Inflammatory macrophage treated with lipopolysaccharide for 4 hours (primary cell): ENCODE measurements around the gene SFXN3.

Experiments used
- DNase-seq: peaks from one replicate; pipeline ENCODE4 v3.0.0-alpha.2; 2020

The SFXN3 gene

GRCh38 chr10:101031128-101031795 is at the start of gene SFXN3, which contains the start of gene PDZD7:
Gene SFXN3, plus strand, starts transcription at chr10:101031234. Its CDS starts 3,461 bp downstream, at chr10:101034695.
Gene PDZD7, minus strand, starts transcription at chr10:101031129. Its CDS starts 910 bp downstream, at chr10:101030219.
- peak; percentile 95 for DNase-seq

- no peak for DNase-seq
Measured at GRCh38 chr10:100982916-100983830, 47.9 kb upstream of the SFXN3 start.

GRCh38 chr10:100983868-100984671 is 47.0 kb upstream of the SFXN3 start:
- DNase-seq = no peak

GRCh38 chr10:100984672-100985177 is 46.3 kb upstream of the SFXN3 start:
- no peak for DNase-seq

GRCh38 chr10:100985336-100985735 is 45.7 kb upstream of the SFXN3 start:
- DNase-seq = no peak

GRCh38 chr10:100986623-100986951 is 44.4 kb upstream of the SFXN3 start:
- no peak for DNase-seq

- peak; percentile 81 for DNase-seq
Measured at GRCh38 chr10:100986952-100987684, 43.9 kb upstream of the SFXN3 start, which contains the start of the genes MRPL43 and TWNK. Gene MRPL43, minus strand, starts transcription at chr10:100987497. Its CDS starts 54 bp downstream, at chr10:100987443. Gene TWNK, plus strand, starts transcription at chr10:100987543. Its CDS starts 668 bp downstream, at chr10:100988211.

GRCh38 chr10:100987685-100988049 is 43.4 kb upstream of the SFXN3 start:
- no peak for DNase-seq

GRCh38 chr10:100988166-100988565 is 42.9 kb upstream of the SFXN3 start:
- no peak for DNase-seq

GRCh38 chr10:100989088-100989487 is 41.9 kb upstream of the SFXN3 start:
- DNase-seq = no peak

GRCh38 chr10:100993986-100994708 is 36.9 kb upstream of the SFXN3 start:
- no peak for DNase-seq

GRCh38 chr10:100995181-100995580 is 35.9 kb upstream of the SFXN3 start:
- DNase-seq = no peak

- no peak for DNase-seq
Measured at GRCh38 chr10:100996678-100997359, 34.2 kb upstream of the SFXN3 start.

GRCh38 chr10:100997360-100998182 is 33.5 kb upstream of the SFXN3 start:
- peak; percentile 69 for DNase-seq

GRCh38 chr10:100998183-100998990 is 32.6 kb upstream of the SFXN3 start:
- DNase-seq = peak; percentile 48

GRCh38 chr10:100998991-100999741 is 31.9 kb upstream of the SFXN3 start:
- DNase-seq = peak; percentile 69

- no peak for DNase-seq
Measured at GRCh38 chr10:100999742-101000126, 31.3 kb upstream of the SFXN3 start, which contains the start of gene LZTS2. Gene LZTS2, plus strand, starts transcription at chr10:100999808. Its CDS starts 2,731 bp downstream, at chr10:101002539.
